Activated T-cell treated with anti-CD3 and anti-CD28 coated beads for 48 hours (primary cell): ENCODE results near the gene ARHGDIG.
"Not testable (repeated sequence)": the region's sequence is repeated elsewhere in the genome, so short reads cannot be mapped to it uniquely, and the experiment has no call there.

Source experiments
- DNase-seq: peaks from one replicate; pipeline ENCODE4 v3.0.0-alpha.2; 2020; ENCODE audit warnings: low read depth

The ARHGDIG gene

DNA sequence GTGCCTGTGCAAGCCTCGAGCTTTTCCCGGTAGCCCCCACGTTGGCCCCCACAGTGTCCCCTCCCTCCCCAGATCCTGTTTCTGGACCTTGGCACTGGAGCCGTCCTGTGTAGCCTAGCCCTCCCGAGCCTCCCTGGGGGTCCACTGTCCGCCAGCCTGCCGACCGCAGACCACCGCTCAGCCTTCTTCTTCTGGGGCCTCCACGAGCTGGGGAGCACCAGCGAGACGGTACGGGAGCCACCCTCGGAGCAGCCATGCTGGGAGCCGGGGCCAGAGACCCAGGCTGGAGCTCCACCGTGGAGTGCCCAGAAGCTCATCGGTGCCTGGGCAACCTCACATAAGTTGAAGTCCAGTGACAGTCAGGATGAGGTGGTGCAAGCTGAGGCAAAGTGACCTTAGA lies 16.4 kb upstream of the ARHGDIG start:
- no peak for DNase-seq

DNA sequence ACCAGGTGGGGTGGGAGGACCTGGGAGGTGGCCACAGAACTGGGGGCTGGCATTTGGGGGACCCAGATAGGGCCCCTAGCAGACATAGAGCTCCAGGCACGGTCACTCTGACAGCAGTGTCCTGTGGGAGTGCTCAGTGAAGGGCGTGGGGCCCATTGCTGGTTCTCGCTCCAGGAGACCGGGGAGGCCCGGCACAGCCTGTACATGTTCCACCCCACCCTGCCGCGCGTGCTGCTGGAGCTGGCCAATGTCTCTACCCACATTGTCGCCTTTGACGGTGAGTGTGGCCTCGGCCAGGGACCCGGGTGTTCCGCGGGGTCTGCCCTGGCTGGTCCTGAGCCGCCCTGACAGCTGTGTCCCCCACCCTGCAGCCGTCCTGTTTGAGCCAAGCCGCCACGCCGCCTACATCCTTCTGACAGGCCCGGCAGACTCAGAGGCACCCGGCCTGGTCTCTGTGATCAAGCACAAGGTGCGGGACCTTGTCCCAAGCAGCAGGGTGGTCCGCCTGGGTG lies 15.9 kb upstream of the ARHGDIG start:
- DNase-seq: no peak

DNA sequence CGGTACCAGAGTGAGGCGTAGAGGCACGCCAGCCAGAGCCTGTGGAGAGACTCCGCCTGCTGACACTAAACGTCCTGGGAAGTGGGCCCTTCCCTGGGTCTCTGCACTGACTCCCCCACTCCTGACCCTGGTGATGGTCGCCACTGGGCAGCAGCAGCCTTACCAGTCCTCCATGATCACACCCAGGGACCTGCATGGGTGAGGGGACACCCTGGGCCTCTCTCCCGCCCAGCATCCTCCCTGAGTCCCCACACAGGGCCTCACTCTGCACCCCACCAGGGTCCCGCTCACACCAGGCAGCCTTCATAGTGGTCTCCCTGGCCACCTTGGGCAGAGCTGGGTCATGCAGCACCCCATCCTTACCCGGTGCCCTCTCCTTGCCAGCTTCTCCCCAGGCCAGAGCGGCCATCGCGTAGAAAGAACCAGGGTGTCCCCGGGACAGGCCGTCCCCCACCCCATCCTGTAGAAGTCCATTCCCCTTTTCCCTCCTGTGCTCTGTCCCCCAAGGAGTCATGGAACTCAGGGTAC lies 15.3 kb upstream of the ARHGDIG start:
- DNase-seq: no peak

DNA sequence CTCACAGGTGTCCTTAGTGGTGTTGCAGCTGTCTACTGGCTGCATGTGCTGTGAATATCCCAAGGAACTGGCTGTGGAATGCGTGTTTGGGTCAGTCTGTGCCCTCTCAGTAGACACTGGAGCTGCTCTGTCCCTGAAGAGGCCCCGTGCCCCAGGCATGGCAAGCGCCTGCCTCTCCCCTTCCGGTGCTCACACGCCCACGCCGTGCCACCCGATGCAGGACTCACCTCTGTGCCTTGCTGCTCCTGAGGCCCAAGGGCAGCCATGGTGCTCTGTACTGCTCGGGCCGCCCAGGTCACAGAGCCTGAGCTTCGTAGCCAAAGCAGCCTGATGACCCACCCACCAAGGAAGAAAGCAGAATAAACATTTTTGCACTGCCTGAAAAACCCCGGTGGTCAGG lies 14.7 kb upstream of the ARHGDIG start:
- no peak for DNase-seq

DNA sequence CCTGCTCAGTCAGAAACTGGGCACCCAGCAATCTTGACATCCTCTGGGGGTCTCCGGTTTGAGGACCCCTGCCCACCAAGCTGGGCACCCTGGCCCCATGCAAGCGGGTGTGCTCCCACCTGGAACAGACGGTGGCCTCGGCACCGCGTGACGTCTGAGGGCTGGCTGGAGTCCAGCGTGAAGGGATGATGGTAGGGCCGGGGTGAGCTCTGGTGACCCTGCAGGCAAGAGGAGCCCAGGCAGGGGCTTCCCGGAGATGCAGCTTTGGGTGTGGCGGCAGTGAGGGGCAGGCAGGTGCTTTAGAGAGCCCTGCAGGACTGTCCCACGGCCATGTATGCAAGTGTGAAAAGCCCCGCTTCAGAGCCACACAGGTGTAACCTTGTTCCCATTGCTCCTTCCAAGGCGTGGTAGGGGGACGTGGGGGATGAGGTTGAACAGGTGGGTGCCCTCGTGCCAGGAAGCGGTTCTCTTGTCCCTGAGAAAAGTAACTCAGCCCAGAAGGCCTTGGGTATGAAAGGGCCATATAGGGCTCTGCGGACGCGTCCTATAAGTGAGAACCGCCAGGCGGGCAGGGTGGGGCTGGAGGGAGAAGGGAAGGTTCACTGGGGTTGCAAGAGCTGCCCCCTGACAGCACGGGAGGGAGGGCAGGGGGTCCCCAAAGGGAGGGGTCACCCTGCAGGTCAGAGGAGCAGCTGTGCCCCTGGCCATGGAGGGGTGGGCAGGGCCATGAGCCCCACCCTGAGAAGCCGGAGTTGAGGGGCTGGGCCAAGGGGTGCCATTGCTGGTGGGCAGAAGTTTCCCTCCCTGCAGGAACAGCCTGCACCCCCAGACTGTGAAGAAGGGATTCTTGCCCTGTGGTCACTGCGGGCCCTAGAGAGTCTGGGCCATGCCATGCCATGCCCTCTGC lies 13.9 kb upstream of the ARHGDIG start:
- DNase-seq: no peak

DNA sequence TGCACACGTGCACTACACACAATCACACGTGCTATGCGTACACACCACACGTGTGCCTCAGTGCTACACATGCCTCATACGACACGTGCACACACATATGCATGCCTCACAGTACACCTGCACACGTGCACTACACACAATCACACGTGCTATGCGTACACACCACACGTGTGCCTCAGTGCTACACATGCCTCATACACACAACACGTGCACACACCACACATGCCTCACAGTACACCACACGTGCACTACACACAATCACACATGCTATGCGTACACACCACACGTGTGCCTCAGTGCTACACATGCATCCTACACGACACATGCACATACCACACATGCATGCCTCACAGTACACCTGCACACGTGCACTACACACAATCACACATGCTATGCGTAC lies 12.8 kb upstream of the ARHGDIG start:
- DNase-seq: not testable (repeated sequence)

DNA sequence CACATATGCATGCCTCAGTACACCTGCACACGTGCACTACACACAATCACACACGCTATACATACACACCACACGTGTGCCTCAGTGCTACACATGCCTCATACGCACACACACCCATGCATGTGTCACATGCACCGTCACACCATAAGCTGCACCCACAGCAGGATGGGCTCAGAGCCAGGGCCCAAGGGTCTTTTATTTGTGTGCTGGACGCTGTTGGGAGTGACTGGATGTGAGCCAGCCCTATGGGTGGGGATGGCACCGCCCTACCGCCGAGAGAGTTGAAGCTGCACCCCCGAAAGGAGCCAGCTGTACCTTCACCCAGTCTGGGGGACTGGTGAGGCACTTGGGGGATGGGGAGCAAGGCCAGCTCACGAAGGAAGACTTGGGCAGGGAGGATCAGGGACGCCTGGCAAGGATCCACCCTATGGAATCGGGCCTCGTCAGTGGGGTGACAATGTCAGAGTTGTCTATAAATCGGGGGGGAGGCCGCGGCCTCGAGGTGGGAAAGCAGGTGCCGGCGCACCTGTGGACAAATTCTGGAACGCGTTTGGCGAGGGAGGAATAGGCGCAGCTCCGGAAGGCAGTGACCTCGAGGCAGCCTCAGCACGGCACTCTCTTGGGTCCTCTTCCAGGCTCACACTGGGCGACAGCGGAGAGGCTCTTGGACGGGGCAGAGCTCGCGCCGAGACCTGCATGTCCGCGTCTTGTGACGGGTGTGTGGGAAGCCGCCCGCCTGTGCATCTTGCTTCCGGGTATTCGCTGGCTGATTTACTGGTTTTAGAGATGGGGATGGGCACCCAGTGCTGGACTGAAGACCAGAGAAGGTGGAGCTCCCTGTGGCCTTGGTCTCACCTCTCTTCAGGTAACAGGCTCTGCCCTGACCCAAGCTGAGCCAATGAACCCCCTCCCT lies 12.0 kb upstream of the ARHGDIG start:
- DNase-seq: no peak

DNA sequence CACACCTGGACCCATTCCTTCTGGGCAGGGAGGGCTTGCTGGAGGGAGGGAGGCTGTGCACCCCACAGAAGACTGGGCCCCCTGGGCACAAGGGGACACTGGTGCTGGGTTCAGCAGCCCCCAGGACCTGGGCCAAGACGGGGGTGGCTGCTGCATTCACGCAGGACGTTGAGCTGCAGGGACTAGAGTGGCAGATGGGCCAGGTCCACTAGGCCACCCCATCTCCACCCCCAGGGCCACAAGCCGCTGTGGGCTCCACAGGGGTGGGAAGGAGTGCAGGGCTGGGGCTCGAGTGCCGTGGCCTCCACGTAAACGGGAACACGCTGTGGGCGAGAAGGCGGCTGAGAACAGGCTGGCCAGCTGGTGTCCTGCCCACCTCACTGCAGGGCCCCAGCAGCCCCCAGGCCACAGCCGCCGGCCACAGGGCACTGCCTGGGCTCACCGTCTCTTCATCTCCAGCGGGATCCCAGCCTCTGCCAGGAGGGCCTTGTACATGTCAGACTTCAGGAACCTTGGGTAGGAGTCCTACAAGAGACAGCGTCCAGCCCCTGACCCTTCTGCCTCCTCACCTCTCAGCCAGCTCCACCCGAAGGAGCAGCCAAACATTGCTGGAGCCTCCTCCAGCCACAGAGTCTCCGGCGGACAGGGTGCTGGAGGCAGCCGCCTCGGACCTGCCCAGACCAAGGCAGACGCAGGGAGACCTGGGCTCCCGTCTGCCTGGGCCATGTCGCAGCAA lies 11.2 kb upstream of the ARHGDIG start:
- no peak for DNase-seq

DNA sequence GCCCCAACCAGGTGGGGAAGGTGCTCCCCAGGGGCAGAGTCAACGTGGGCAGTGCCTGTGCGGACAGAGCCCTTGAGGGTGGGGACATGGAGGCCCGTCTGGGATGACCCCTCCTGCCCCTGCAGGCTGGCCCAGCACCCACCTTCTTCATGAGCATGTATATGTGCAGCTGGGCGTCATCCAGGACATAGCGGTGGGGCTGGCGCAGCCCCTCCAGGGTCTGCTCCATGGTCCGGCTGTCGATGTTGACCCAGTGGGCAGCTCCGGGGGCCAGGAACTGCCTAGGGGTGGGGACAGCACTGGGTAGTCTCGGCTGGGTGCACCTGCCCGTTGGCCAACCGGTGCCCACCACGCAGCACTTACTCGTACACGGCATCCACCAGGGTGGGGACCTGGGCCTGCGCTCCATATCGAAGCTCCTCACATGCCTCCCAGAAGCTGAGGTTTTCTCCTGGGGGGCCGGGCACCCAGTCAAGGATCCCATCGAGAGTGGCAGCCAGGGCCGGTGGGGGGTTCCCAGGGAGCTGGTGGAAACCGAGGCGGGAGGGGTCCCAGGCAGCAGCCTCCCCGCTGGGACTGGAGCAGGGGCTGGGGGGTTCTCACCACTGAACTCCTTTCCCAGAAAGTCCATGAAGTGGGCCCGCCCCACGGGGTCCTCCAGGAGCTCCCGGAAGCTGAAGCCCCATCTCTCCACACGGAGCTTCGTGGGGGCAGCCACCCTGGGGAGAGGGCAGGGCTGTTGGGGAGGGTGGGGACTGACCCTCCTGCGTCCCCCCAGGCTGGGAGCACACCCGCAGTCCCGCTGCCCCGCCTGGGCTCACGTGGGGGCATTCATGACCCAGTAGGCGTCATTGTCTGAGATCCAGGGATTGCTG lies 9.8 kb upstream of the ARHGDIG start:
- no peak for DNase-seq

DNA sequence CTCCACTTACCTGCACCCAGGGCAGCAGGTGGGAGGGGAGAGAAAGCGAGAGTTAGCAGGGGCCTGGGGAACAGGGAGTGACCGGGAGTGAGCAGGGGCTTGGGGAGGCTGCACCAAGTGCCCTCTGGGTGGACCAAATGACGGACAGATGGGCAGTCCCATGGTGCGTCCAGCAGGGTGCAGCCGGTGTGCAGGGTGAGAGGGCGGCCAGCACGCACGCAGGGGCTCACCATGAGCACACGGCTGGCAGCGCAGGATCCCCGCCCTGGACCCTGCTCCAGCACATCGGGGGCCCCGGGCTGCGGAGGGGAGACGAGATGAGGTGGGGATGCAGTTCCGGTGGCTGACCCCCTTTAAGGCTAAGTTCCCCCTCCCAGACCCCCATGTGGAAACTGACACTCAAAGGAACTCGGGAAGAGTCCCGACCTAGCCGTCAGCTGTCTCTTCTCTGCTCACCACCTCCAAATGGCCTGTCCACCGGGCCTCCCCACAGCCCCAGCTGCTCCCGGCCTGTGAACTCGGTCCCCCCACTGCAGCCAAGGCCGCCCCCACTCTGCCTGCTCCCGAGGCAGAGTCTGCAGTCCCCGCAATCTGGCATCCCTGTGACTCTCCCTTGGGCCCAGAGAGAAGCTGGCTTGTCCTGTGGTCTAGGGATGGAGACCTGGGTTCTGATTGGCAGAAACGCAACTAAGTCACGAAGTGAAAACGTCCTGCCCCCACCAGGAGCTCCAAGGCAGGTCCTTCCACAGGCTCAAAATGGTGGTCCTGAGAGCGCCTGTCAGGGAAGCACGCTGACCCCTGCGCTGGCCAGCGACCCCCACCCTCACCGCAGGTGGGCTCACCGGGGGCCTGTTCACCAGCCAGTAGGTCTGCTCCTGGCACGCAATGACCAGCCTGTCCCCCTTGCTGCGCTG lies 7.5 kb upstream of the ARHGDIG start:
- DNase-seq: no peak

DNA sequence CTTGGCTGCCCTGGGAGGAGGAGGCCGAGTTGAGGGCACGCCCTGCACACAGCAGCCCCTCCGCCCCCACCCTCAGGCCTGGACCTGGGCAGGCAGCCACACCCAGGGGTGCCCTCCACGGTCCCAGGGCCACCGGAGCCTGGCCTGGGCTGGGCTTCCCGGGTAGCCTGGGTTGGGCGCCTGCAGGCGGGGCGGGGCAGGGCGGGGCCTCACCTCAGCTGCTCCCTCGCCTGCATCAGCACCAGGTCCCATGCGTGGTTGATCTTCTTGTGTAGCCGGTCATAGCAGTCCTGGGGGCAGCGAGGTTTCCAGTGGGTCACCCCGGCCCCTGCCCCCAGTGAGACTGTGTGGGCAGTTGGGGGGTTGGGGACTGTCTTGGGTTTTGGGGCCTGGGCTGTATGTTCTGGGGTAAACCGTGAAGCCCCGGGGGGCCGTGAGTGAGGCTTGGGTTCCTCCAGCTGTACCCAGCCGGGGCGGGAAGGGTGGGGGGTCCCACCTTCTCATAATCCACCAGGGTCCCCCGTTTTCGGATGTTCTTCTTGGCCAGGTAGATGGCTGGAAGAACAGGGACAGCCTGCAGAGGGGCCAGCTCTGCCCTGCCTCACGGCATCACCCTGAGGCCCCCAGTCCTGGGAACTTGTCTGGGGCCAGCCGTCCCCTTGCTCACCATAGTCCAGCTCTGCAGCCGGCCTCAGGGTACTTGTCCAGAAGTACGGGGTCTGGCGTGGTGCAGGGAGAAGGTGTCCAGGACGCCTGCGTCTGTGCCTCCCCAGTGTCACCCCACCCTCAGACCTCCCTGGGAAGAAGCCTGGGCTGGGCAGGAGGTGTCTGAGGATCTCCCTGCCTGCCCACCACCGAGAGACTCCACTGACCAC lies 6.6 kb upstream of the ARHGDIG start:
- no peak for DNase-seq

DNA sequence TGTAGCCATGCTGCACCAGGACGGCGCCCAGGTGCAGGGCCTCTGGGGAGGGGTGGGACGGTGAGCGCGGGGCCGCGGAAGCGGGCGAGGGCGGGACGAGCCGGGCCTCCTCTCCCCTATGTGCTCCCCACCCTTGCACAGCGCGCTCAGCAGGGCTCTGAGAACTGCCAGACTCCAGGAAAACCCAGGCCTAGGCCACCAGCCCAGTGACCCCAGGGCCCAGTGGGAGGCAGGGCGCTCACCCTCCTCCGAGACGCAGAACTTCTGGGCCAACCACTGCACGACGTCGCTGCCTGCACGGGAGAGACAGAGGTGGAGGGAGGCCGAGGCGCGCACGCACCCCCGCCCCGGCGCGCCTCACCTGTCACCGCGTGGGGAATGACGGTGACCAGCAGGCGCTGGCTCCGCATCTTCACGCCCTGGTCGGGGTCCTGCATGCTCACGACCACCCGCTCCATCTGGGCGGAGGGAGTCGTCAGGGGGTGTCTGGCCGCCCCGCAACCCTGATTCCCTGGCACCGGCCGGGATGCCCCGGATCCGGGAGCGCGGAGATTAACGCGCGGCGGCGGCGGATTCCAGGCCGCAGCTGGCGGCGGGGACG lies 5.2 kb upstream of the ARHGDIG start:
- DNase-seq: peak; percentile 21

DNA sequence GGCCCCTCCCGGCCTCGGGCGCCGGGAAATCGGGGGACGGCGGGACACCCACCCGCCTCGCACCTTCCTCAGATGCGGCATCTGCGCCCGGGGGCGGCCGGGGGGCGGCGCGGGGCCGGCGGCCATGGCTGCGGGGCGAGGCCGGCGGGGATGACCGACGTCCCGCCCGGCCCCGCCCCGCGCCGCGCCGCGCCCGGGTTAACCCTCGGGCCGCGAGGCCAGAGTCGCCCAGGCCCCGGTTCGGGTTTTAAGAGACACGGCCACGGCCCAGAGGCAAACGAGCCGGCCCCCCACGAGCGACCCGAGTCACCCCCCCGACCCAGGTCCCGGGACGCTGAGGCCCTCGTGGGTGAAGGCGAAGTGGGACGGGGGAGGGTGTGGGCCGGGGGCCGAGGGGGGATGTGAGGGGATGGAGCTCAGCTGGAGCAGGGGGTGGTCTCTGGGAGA lies 4.6 kb upstream of the ARHGDIG start, which contains the start of gene RGS11:
RGS11 (minus strand) TSS at position 159 of the 447 bp plus-strand sequence; CDS start at position 126, 33 bp downstream.
- DNase-seq: no peak

DNA sequence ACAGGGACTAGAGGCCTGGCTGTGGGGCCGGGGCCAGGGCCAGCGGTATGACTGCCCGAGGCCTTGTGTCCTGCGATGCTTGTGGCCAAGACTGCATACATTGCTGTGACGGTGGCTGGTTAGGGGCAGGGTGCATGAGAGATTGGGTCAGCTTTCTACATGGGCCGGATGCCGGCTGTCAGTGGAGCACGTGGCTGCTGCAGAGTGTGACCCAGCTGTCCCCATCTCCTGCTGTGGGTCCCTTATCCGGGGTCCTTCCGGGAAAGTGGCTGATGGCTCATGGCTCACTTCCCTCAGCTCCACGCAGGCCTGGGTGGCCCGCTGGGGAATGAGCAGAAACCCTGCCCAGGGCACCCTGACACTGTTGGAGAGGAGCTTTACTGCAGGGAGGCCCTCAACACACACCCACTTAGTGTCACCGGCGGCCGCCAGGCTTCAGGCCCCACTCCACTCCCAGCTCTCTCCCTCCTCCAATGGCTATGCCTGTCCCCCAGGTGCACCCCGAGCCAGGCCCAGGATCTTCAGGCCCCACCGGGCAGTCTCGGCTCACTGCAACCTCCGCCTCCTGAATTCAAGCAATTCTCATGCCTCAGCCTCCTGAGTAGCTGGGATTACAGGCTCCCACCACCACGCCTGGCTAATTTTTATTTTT lies 3.8 kb upstream of the ARHGDIG start:
- no peak for DNase-seq

DNA sequence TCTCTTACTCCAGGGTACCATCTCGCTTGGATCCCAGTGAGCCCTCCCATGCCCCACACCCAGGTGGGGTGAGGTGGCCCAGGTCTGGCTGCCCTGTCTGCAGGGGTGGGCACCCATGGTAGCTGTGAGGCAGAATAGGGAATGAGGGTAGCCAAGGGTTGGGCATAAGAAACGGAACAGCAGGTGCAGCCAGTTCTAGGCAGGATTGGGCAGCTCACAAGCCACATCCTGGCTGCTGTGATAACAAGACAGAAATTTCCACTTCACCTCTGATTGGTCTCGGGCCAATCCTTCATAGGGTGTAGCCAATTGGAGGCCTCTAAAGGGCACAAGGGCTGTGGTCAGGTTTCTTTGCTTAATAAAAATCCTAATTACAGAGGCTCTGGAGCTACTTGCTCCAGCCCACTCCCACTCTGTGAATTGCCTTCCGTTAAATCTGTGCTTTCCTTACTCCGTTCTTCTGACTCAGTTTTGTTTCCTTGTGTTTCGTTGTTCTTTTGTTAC lies 1.5 kb upstream of the ARHGDIG start:
- DNase-seq: peak; percentile 16

DNA sequence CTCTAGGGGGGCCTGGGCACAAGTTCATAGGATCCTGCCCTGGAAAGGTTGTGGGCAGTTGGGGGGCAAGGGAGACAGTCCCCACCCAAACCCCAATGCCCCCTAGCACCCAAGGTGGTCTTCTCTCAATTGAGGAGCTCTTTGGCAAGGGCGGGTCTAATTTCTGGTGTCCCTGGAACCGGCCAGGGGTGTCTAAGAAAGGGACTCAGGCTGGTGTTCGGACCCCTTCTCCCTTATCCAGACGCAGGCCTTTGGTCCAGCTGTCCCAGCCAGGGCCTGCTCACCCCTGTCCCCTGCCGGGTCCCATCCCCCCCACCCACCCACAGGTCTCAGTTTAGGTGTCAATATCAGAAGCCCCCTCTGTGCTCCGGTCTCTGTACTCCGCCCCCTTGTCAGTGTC lies 860 bp upstream of the ARHGDIG start:
- DNase-seq: no peak

DNA sequence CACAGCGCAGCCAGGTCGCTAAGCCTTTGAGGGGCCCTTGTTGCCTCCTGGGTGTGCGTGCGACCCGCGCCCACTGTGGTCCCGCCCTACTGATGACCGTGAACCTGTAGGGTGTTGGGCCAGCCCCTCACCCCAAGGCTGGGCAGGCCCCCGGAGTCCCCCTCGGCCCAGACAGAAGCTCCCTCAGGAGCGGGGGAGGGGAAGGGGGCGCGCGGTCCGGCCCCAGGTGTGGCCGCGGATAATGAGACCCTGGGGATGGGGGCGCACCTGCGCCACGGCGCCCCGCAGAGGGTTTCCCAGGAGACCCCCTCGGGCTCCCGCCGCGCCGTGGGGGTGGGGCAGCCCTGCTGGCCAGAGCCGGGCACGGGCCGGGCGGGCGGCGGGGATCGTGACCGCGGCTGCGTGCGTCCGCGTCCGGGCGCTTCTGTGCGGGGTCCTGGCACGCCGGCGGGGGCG lies 358 bp upstream of the ARHGDIG start:
- no peak for DNase-seq
